Uterus (tissue), 4 donors: ENCODE measurements around the gene CMC2. TPM values are rescaled to one million over a fixed set of nuclear protein-coding genes. Genes with fewer than 3 reads are reported as not detected.
A peak's percentile ranks its signal among the peaks of the same experiment; 100 is the strongest.

ENCODE experiments used
- DNase-seq, 2 donors: peaks; one replicate each; pipeline ENCODE4 v3.0.0-alpha.2; 2019 to 2020
- H3K27ac ChIP-seq, 2 donors: fragments of 200-600 bp; sonication (generic); 1 replicate in 1 of 2; 2 replicates in 1 of 2; pipeline ENCODE4 v1.5.1; 2016 to 2018
- H3K27me3 ChIP-seq, 2 donors: fragments of 200-600 bp; sonication (generic); one replicate each; pipeline ENCODE4 v1.5.1; 2018 to 2019; ENCODE audit warnings: control low read depth in 1 of 2
- H3K36me3 ChIP-seq, 2 donors: fragments of 200-600 bp; sonication (generic); one replicate each; pipeline ENCODE4 v1.5.1; 2019; ENCODE audit warnings: control low read depth in 1 of 2
- H3K4me1 ChIP-seq, 2 donors: fragments of 200-600 bp; sonication (generic); one replicate each; pipeline ENCODE4 v1.5.1; 2018 to 2019; ENCODE audit warnings: control low read depth in 1 of 2
- H3K4me3 ChIP-seq, 2 donors: fragments of 200-600 bp; sonication (generic); 1 replicate in 1 of 2; 2 replicates in 1 of 2; pipeline ENCODE4 v1.5.1; 2018 to 2019; ENCODE audit warnings: mild to moderate bottlenecking in 1 of 2
- H3K9me3 ChIP-seq, 2 donors: fragments of 200-600 bp; sonication (generic); one replicate each; pipeline ENCODE4 v1.5.1; 2019; ENCODE audit warnings: control low read depth in 1 of 2
- POLR2A ChIP-seq, 2 donors: fragments of 450-650 bp; IDR thresholded peaks; one replicate each; pipeline ENCODE4 v1.6.1; 2016; ENCODE audit warnings: antibody characterized with exemption in 2 of 2, mild to moderate bottlenecking in 1 of 2, moderate library complexity in 1 of 2
- intact Hi-C: fragments of 100-400 bp; cut with DNase I; formaldehyde crosslinking; loops from one replicate; pipeline ENCODE4 v1.15.1; 2023; ENCODE audit warnings: low total_unique reads
- total RNA-seq, 4 donors: library from RNA; depleted of rRNA in 3 of 4; stranded (reverse); fragments of >200 nt in 3 of 4; gene quantifications; one replicate each; pipeline versions ENCODE4 v1.1.0 to v1.2.4, GENCODE V29; 2014 to 2023
- TF ChIP-seq, protein P1 (sequence below), 4 experiments: fragments of 200-600 bp in 2 of 4; fragments of 450-650 bp in 2 of 4; sonication (generic) in 2 of 4; IDR thresholded peaks; one replicate each; pipeline ENCODE4 v1.5.1; 2016 to 2019; ENCODE audit warnings: antibody characterized with exemption in 4 of 4, mild to moderate bottlenecking in 2 of 4, moderate library complexity in 1 of 4
- donor health status: DM: yes; HTN: yes; CAD: no.

Gene CMC2
- total RNA-seq, 4 donors from 2014 or later: 1.5 to 204 (median 23.6) TPM

DNA sequence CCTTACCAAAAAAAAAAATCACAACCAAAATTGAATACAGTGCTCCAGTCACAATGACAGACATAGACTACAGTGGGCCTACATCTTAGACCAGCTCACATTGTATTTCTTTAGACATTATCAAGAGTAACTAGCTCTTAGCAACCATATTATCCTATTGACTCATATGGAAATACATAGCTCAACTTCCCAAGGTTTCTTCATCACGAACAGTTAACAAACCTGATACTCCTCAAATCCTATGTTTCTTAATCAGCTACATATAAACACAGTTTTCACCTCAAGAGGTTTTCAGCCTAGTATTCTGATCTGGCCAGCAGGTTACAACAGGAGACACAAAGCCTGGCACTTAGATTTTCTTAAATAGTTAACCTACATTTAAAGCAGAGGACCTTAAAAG is 29.7 kb downstream of the CMC2 start:
- Histone ChIP-seq H3K4me1 (no peaks in the 10 kb centered on the region), H3K27me3 (no peaks in the 10 kb centered on the region), H3K36me3 (no peaks in the 10 kb centered on the region), H3K27ac (no peak overlapping the region), H3K9me3 (no peaks in the 10 kb centered on the region), H3K4me3 (no peak overlapping the region)
- no peak for DNase-seq
- intact Hi-C loops: no loop called here
- TF ChIP-seq, protein P1, sequence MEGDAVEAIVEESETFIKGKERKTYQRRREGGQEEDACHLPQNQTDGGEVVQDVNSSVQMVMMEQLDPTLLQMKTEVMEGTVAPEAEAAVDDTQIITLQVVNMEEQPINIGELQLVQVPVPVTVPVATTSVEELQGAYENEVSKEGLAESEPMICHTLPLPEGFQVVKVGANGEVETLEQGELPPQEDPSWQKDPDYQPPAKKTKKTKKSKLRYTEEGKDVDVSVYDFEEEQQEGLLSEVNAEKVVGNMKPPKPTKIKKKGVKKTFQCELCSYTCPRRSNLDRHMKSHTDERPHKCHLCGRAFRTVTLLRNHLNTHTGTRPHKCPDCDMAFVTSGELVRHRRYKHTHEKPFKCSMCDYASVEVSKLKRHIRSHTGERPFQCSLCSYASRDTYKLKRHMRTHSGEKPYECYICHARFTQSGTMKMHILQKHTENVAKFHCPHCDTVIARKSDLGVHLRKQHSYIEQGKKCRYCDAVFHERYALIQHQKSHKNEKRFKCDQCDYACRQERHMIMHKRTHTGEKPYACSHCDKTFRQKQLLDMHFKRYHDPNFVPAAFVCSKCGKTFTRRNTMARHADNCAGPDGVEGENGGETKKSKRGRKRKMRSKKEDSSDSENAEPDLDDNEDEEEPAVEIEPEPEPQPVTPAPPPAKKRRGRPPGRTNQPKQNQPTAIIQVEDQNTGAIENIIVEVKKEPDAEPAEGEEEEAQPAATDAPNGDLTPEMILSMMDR (IDR thresholded peaks at IDR 0.05): no peak
- no peak for TF ChIP-seq POLR2A (IDR thresholded peaks at IDR 0.05)

DNA sequence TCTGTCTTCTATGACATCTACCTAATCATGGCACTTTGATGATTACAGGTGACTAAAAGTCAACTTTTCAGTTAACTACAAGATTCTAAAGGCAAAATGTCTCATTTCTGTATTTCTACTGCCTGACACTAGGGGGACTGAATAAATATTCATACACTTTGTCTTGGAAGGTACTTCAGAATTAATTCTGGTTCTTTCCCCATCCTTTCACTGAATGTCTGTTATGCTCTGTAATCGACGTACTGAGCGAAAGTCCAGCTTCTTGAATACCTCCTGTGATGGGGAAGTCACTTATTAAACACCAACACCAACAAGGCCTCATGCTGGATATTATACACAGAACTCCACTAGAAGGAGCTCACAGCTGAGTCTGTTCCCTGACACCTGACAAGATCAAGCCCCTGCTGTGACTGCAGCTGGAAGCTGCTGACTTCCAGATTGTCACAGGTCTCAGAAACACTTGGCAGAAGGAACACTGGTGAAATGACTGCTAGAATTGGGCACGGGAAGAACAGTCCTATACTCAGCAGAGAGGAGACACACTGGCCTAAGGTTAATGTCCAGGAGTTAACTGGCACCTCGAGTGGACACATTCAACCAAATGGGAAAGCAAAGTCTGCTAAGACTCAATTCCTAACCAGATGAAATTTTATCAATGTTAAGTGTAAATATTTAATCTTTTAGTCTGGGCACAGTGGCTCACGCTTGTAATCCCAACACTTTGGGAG is 31.9 kb downstream of the CMC2 start:
- no peak for TF ChIP-seq POLR2A (IDR thresholded peaks at IDR 0.05)
- TF ChIP-seq, protein P1 (IDR thresholded peaks at IDR 0.05): peak in 1 of 4 experiments; percentile 3
- intact Hi-C loops: no loop called here
- Histone ChIP-seq H3K4me1 (no peaks in the 10 kb centered on the region), H3K27me3 (no peaks in the 10 kb centered on the region), H3K4me3 (no peak overlapping the region), H3K9me3 (no peaks in the 10 kb centered on the region), H3K27ac (no peak overlapping the region), H3K36me3 (no peaks in the 10 kb centered on the region)
- no peak for DNase-seq

DNA sequence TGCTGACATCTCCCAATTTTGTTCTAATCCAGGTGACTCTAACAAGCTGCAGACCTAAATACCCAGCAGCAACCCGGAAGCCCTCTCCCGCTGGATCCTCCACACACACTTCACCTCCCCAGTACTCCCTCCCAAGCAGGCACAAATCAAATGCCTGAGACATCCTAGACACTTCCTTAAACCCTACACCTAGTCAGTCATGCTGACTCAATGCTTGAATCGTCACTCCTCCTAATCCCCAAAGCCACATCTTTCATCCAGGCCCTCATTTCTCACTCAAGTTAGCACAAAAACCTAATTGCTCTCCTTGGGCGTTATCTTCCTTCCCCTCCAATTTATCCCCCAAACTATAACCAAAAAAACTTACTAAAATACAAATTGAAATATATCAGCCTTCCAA is 32.7 kb downstream of the CMC2 start:
- Histone ChIP-seq H3K27me3 (no peaks in the 10 kb centered on the region), H3K4me3 (no peak overlapping the region), H3K9me3 (no peaks in the 10 kb centered on the region), H3K27ac (no peak overlapping the region), H3K36me3 (no peaks in the 10 kb centered on the region), H3K4me1 (no peaks in the 10 kb centered on the region)
- no peak for TF ChIP-seq POLR2A (IDR thresholded peaks at IDR 0.05)
- TF ChIP-seq, protein P1 (IDR thresholded peaks at IDR 0.05): no peak
- intact Hi-C loops: no loop called here
- DNase-seq: no peak

DNA sequence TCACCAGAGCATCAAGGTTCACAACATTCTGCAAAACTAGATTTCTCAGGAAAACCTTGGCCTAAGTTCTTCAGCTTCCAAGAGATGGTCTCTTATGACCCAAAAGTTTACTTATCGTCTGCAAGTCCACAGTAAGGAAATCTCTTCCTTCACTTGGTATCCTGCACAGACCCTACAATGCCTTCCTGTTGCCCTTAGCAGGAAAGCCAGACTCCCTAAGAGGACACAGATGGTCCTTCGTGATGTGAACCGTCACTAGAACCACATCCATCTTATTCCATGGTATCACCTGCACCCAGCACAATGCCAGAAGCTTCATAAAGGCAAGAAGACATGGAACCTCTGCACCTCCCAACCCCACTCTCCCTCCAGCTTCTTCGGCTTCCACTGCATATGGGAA is 34.1 kb downstream of the CMC2 start:
- intact Hi-C loops: no loop called here
- Histone ChIP-seq H3K36me3 (no peaks in the 10 kb centered on the region), H3K27ac (no peak overlapping the region), H3K27me3 (no peaks in the 10 kb centered on the region), H3K4me3 (no peak overlapping the region), H3K9me3 (no peaks in the 10 kb centered on the region), H3K4me1 (no peaks in the 10 kb centered on the region)
- DNase-seq: no peak
- TF ChIP-seq, protein P1 (IDR thresholded peaks at IDR 0.05): no peak
- no peak for TF ChIP-seq POLR2A (IDR thresholded peaks at IDR 0.05)

DNA sequence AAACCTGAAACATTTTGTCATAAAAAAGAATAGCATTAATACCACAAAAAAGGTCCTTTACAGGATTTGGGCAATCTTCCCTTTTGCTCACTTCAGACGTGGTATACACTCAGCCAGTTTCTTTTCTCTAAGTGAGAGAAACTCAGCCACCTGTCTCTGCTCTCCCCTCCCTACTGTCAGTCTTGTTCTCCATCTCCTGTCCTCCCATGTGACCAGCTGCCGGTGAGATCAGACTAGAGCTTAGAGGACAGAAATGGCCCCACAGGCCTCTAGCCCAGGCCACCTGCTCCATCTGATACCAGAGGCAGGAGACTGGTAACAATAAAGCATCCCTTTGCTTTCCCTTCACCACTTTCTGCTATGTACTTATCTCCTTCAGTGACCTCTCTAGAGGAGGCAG is 34.9 kb downstream of the CMC2 start:
- H3K4me1 ChIP-seq: no peaks in the 10 kb centered on the region
- DNase-seq: no peak

More for the DNA sequence above, 34.9 kb downstream of the CMC2 start:
- intact Hi-C loops: no loop called here
- no peak overlapping the region for H3K4me3 ChIP-seq
- H3K9me3 ChIP-seq: no peaks in the 10 kb centered on the region
- TF ChIP-seq, protein P1 (IDR thresholded peaks at IDR 0.05): no peak
- TF ChIP-seq POLR2A (IDR thresholded peaks at IDR 0.05): no peak
- no peaks in the 10 kb centered on the region for H3K27me3 ChIP-seq
- H3K27ac ChIP-seq: no peak overlapping the region
- H3K36me3 ChIP-seq: no peaks in the 10 kb centered on the region
